Left ventricle myocardium inferior (tissue), 1 donor: ENCODE measurements around the gene TMEM45A. TPM values are rescaled to one million over a fixed set of nuclear protein-coding genes. Genes with fewer than 3 reads are reported as not detected.

Source experiments
- DNase-seq: peaks from one replicate; pipeline ENCODE4 v3.0.0-alpha.2; 2020
- H3K27ac ChIP-seq: fragments of 200-600 bp; replicated peaks from 2 replicates; pipeline ENCODE4 v1.8.0; 2021
- H3K27me3 ChIP-seq: fragments of 200-600 bp; 2 replicates; pipeline ENCODE4 v1.8.0; 2021; ENCODE audit warnings: low read depth
- H3K36me3 ChIP-seq: fragments of 200-600 bp; 2 replicates; pipeline ENCODE4 v1.8.0; 2021
- H3K4me1 ChIP-seq: fragments of 200-600 bp; 2 replicates; pipeline ENCODE4 v1.8.0; 2021
- H3K4me3 ChIP-seq: fragments of 200-600 bp; 2 replicates; pipeline ENCODE4 v1.8.0; 2021; ENCODE audit warnings: mild to moderate bottlenecking, moderate library complexity
- H3K9me3 ChIP-seq: fragments of 200-600 bp; replicated peaks from 2 replicates; pipeline ENCODE4 v1.8.0; 2021
- CTCF ChIP-seq: fragments of 200-600 bp; IDR thresholded peaks from 2 replicates; pipeline ENCODE4 v1.8.0; 2021; ENCODE audit warnings: antibody characterized with exemption, mild to moderate bottlenecking, borderline replicate concordance
- intact Hi-C: fragments of 100-400 bp; cut with micrococcal nuclease; formaldehyde crosslinking; loops from one replicate; pipeline ENCODE4 v1.11.0; 2022
- total RNA-seq: library from RNA; stranded (reverse); fragmentation: NEBNext Ultra II Directional; extraction: Animal tissue kit (Norgen Biotek cat#: 25700); gene quantifications from one replicate; pipeline ENCODE4 v1.2.1, GENCODE V29; 2021
- donor health status: DM: no; HTN: yes; CAD: no; lungs with severe emphysema.

The TMEM45A gene
- total RNA-seq, 1 donor from 2014 or later: 3.2 TPM

DNA sequence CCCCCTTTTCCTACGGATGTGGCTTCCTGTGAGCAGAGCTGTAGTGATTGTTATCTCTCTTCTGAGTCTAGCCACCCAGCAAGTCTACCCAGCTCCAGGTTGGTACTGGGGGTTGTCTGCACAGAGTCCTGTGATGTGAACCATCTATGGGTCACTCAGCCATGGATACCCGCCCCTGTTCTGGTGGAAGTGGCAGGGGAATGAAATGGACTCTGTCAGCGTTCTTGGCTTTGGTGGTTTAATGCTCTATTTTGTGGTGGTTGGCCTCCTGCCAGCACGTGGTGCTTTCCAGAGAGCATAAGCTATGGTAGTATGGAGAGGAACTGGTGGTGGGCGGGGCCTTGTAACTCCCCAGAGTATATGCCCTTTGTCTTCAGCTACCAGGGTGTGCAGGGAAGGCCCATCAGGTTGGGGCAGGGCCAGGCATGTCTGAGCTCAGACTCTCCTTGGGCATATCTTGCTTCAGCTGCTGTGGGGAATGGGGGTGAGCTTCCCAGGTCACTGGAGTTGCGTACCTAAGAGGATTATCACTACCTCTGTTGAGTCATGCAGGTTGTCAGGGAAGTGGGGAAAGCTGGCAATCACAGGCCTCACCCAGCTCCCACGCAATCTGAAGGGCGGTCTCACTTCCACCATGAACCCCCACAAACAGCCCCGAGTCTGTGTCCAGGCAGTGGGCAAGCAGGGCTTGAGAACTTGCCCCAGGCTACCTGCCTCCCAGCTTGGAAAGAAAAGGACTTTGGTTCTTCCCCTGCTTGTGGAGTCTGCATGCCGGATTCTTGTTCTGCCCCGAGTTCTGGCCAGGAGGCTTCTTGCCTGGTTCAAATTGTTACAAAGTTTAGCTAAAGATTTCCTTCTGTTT is 108.0 kb downstream of the TMEM45A start:
- Histone ChIP-seq H3K27me3 (no peaks in the 10 kb centered on the region), H3K4me3 (no peak overlapping the region), H3K36me3 (no peaks in the 10 kb centered on the region), H3K9me3 (no peaks in the 10 kb centered on the region), H3K27ac (no peak overlapping the region), H3K4me1 (peaks cover 7% of the 10 kb centered on the region)
- intact Hi-C loops: no loop called here
- DNase-seq: no peak
- no peak for TF ChIP-seq CTCF

GRCh38 chr3:100602506-100603444 is 110.4 kb downstream of the TMEM45A start:
- no peak overlapping the region for H3K27ac ChIP-seq

GRCh38 chr3:100603469-100603868 is 111.0 kb downstream of the TMEM45A start:
- intact Hi-C loops: no loop called here
- Histone ChIP-seq H3K27ac (no peak overlapping the region), H3K36me3 (no peaks in the 10 kb centered on the region), H3K4me1 (peaks cover 7% of the 10 kb centered on the region), H3K4me3 (peak overlapping the region; percentile 12), H3K27me3 (peaks cover 4% of the 10 kb centered on the region), H3K9me3 (no peaks in the 10 kb centered on the region)
- no peak for DNase-seq
- TF ChIP-seq CTCF: peak; percentile 47

More at GRCh38 chr3:100602506-100603444, 110.4 kb downstream of the TMEM45A start:
- no peak for DNase-seq
- Histone ChIP-seq H3K36me3 (no peaks in the 10 kb centered on the region), H3K9me3 (no peaks in the 10 kb centered on the region), H3K27me3 (no peaks in the 10 kb centered on the region), H3K4me3 (peak overlapping the region; percentile 12), H3K4me1 (peaks cover 7% of the 10 kb centered on the region)
- TF ChIP-seq CTCF: no peak
- intact Hi-C loops: no loop called here

- Histone ChIP-seq H3K27me3 (peaks cover 16% of the 10 kb centered on the region), H3K36me3 (no peaks in the 10 kb centered on the region), H3K27ac (no peak overlapping the region), H3K4me3 (no peak overlapping the region), H3K9me3 (no peaks in the 10 kb centered on the region), H3K4me1 (peaks cover 7% of the 10 kb centered on the region)
- no peak for TF ChIP-seq CTCF
- DNase-seq: no peak
- intact Hi-C loops: no loop called here
Observed at GRCh38 chr3:100605358-100605757, 112.9 kb downstream of the TMEM45A start.

DNA sequence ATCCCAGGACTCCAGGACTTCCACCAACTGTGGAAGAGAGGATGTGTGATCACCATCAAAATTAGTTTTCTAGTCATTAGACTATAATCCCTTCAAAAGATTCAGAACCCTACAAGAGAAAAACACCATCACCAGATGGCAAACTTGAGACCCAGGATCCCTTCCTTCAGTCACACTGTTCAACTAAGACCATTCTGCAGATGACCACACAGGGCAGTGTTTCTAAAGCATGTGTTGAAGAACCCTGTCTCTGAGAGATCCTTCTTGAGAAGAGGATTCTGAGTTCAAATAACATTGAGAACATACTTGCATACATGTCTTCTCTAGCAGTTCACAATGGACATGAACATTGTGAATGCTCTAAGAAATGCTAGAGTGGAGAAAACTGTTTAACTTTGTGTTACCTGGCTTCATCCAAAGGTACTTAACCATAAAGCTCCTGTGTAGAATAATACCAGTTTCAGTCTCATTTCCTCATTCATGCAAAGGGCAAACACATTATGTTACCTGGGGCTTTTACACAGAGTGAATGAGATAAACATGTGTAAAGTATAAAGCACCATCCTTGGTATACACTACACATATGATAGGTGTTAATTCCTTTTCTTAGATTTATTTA is 114.6 kb downstream of the TMEM45A start:
- H3K36me3 ChIP-seq: no peaks in the 10 kb centered on the region
- H3K27me3 ChIP-seq: peaks cover 22% of the 10 kb centered on the region
- intact Hi-C loops: no loop called here
- no peak overlapping the region for H3K27ac ChIP-seq
- peaks cover 7% of the 10 kb centered on the region for H3K4me1 ChIP-seq
- H3K4me3 ChIP-seq: no peak overlapping the region
- TF ChIP-seq CTCF: no peak
- DNase-seq: no peak
- no peaks in the 10 kb centered on the region for H3K9me3 ChIP-seq
